KOPT-K1 (cell line): ENCODE data around the gene POPDC3.

Experiments used
- H3K27ac ChIP-seq: fragments of 200-600 bp; sonication (generic); 2 replicates; pipeline ENCODE4 v1.5.1; 2016; ENCODE audit warnings: antibody characterized with exemption, mild to moderate bottlenecking, low read depth, low read length; ENCODE audit not compliant: poor library complexity, severe bottlenecking
- H3K36me3 ChIP-seq: fragments of 200-600 bp; sonication (generic); 2 replicates; pipeline ENCODE4 v1.5.1; 2017; ENCODE audit warnings: antibody characterized with exemption, mild to moderate bottlenecking, low read length, moderate library complexity; ENCODE audit not compliant: insufficient read depth
- H3K9me3 ChIP-seq: fragments of 200-600 bp; sonication (generic); 2 replicates; pipeline ENCODE4 v1.5.1; 2017; ENCODE audit warnings: antibody characterized with exemption, low read length, mild to moderate bottlenecking; ENCODE audit not compliant: insufficient read depth, poor library complexity, severe bottlenecking

The POPDC3 gene

GRCh38 chr6:105108631-105109262 is 71.1 kb downstream of the POPDC3 start:
- H3K9me3 ChIP-seq = no peaks in the 10 kb centered on the region
- no peaks in the 10 kb centered on the region for H3K36me3 ChIP-seq
- H3K27ac ChIP-seq = no peak overlapping the region
